KBM-7 (cell line): ENCODE data around the gene MTFMT.
A peak's percentile ranks its signal among the peaks of the same experiment; 100 is the strongest.

Experiments used
- DNase-seq: peaks from one replicate; pipeline ENCODE4 v3.0.0-alpha.2; 2015
- in situ Hi-C: fragments of 300-500 bp; cut with MboI; formaldehyde crosslinking; loops from 2 replicates; pipeline ENCODE4 v1.14.3; 2020; ENCODE audit warnings: low sequenced_read_pairs, low pct_unique_long_range_greater_than_20kb, mixed read lengths

The MTFMT gene

GRCh38 chr15:64997066-64997465 is 32.4 kb downstream of the MTFMT start:
- in situ Hi-C loops: no loop called here
- no peak for DNase-seq

GRCh38 chr15:64993290-64993689 is 36.1 kb downstream of the MTFMT start:
- in situ Hi-C loops: no loop called here
- no peak for DNase-seq

GRCh38 chr15:64991536-64992135 is 37.8 kb downstream of the MTFMT start:
- in situ Hi-C loops: no loop called here

GRCh38 chr15:64990168-64990470 is 39.3 kb downstream of the MTFMT start:
- DNase-seq: no peak
- in situ Hi-C loops: no loop called here

More at GRCh38 chr15:64991536-64992135, 37.8 kb downstream of the MTFMT start:
- no peak for DNase-seq

GRCh38 chr15:64989416-64990167 is 39.8 kb downstream of the MTFMT start, which contains the start of gene SPG21:
Gene SPG21 (minus strand): TSS chr15:64989914. CDS start chr15:64983569, 6,345 bp downstream.
- in situ Hi-C loops: no loop called here
- peak; percentile 99 for DNase-seq

GRCh38 chr15:64987136-64987535 is 42.3 kb downstream of the MTFMT start:
- in situ Hi-C loops: no loop called here
- no peak for DNase-seq

- in situ Hi-C loops: no loop called here
- DNase-seq: peak; percentile 74
Measured at GRCh38 chr15:64985366-64986033, 43.9 kb downstream of the MTFMT start.

- DNase-seq: no peak
- in situ Hi-C loops: no loop called here
Measured at GRCh38 chr15:64982472-64982871, 47.0 kb downstream of the MTFMT start.

- in situ Hi-C loops: no loop called here
- DNase-seq: no peak
Measured at GRCh38 chr15:64981812-64982431, 47.5 kb downstream of the MTFMT start.

GRCh38 chr15:64979252-64979710 is 50.2 kb downstream of the MTFMT start:
- in situ Hi-C loops: no loop called here
- DNase-seq: no peak

GRCh38 chr15:64975390-64975789 is 54.0 kb downstream of the MTFMT start:
- in situ Hi-C loops: no loop called here
- no peak for DNase-seq

- in situ Hi-C loops: no loop called here
- no peak for DNase-seq
Measured at GRCh38 chr15:64970698-64971097, 58.7 kb downstream of the MTFMT start.

- in situ Hi-C loops: no loop called here
- DNase-seq: no peak
Measured at GRCh38 chr15:64969401-64969800, 60.0 kb downstream of the MTFMT start.

- in situ Hi-C loops: no loop called here
- DNase-seq: no peak
Measured at GRCh38 chr15:64961013-64961412, 68.4 kb downstream of the MTFMT start.

- in situ Hi-C loops: no loop called here
Measured at GRCh38 chr15:64960153-64960552, 69.3 kb downstream of the MTFMT start.

GRCh38 chr15:64959128-64959527 is 70.3 kb downstream of the MTFMT start:
- DNase-seq: no peak
- in situ Hi-C loops: no loop called here

More at GRCh38 chr15:64960153-64960552, 69.3 kb downstream of the MTFMT start:
- no peak for DNase-seq

- in situ Hi-C loops: no loop called here
- DNase-seq: no peak
Measured at GRCh38 chr15:64954395-64954794, 75.0 kb downstream of the MTFMT start.

GRCh38 chr15:64951777-64952418 is 77.5 kb downstream of the MTFMT start:
- in situ Hi-C loops: no loop called here
- no peak for DNase-seq
